B cell (primary cell): ENCODE results near the gene TSC22D2. TPM values are rescaled to one million over a fixed set of nuclear protein-coding genes. Genes with fewer than 3 reads are reported as not detected.

Experiments used
- ATAC-seq: fragments of 200-7000 bp; cut with Tn5 transposase; one replicate; pipeline ENCODE4 v1.10.0; 2021; ENCODE audit warnings: low read depth, mild to moderate bottlenecking, moderate number of reproducible peaks, moderate library complexity
- CTCF ChIA-PET: fragments of 350-600 bp; sonication (Branson Sonifier 250); formaldehyde crosslinking; loops from one replicate; lab custom pipeline; 2021; ENCODE audit warnings: antibody characterized with exemption, inconsistent platforms; lab: Charles Lee
- POLR2A ChIA-PET: fragments of 350-600 bp; sonication (Branson Sonifier 250); formaldehyde crosslinking; loops from one replicate; lab custom pipeline; 2021; ENCODE audit warnings: antibody characterized with exemption; lab: Charles Lee
- DNase-seq: peaks from one replicate; pipeline ENCODE4 v3.0.0; 2013
- H2AFZ ChIP-seq: 2 replicates; pipeline ENCODE4 v1.6.1; 2012; ENCODE audit warnings: mild to moderate bottlenecking, low read depth, low read length; ENCODE audit not compliant: insufficient read depth, poor library complexity, severe bottlenecking
- H3K27ac ChIP-seq, 2 donors: 1 replicate in 1 of 2; 2 replicates in 1 of 2; pipeline ENCODE4 v1.5.1; 2012 to 2013; ENCODE audit warnings: low read length in 2 of 2, mild to moderate bottlenecking in 2 of 2, moderate library complexity in 1 of 2
- H3K27me3 ChIP-seq, 4 experiments: fragments of 200-600 bp in 1 of 4; sonication (generic) in 1 of 4; replicated peaks in 1 of 4; 1 replicate in 2 of 4; 2 replicates in 2 of 4; pipeline versions ENCODE4 v1.6.1 to v1.7.0; 2013 to 2016; ENCODE audit warnings: low read length in 3 of 4, mild to moderate bottlenecking in 2 of 4, mixed read lengths in 1 of 4, moderate library complexity in 1 of 4; ENCODE audit not compliant: insufficient read depth in 4 of 4, control insufficient read depth in 3 of 4; ENCODE audit errors: control extremely low read depth in 1 of 4
- H3K36me3 ChIP-seq, 2 experiments: replicated peaks in 1 of 2; 1 replicate in 1 of 2; 2 replicates in 1 of 2; pipeline versions ENCODE4 v1.6.1 to v1.7.1; 2013; ENCODE audit warnings: low read length in 1 of 2; ENCODE audit not compliant: insufficient read depth in 2 of 2, control insufficient read depth in 1 of 2; ENCODE audit errors: control extremely low read depth in 1 of 2, extremely low read depth in 1 of 2
- H3K4me1 ChIP-seq, 2 donors: fragments of 200-600 bp in 1 of 2; sonication (generic) in 1 of 2; 1 replicate in 1 of 2; 2 replicates in 1 of 2; pipeline versions ENCODE4 v1.5.1 to v1.6.1; 2013 to 2017; ENCODE audit warnings: low read length in 2 of 2; ENCODE audit not compliant: control insufficient read depth in 2 of 2, insufficient read depth in 2 of 2
- H3K4me2 ChIP-seq: replicated peaks from 2 replicates; pipeline ENCODE3; 2012; ENCODE audit warnings: mild to moderate bottlenecking, low read depth, low read length; ENCODE audit not compliant: poor library complexity, severe bottlenecking
- H3K4me3 ChIP-seq, 5 experiments: fragments of 200-600 bp in 1 of 5; sonication (generic) in 1 of 5; 1 replicate in 3 of 5; 2 replicates in 2 of 5; pipeline versions ENCODE4 v1.5.1 to v1.7.0; 2011 to 2016; ENCODE audit warnings: low read length in 4 of 5, mild to moderate bottlenecking in 4 of 5, low read depth in 2 of 5, control low read depth in 1 of 5, moderate library complexity in 1 of 5; ENCODE audit not compliant: insufficient read depth in 1 of 5; ENCODE audit errors: control extremely low read depth in 1 of 5, extremely low read depth in 1 of 5
- H3K79me2 ChIP-seq: fragments of 200-600 bp; sonication (generic); one replicate; pipeline ENCODE4 v1.6.0; 2016; ENCODE audit warnings: low read length; ENCODE audit not compliant: control insufficient read depth, insufficient read depth
- H3K9ac ChIP-seq: fragments of 200-600 bp; sonication (generic); 2 replicates; pipeline ENCODE4 v1.6.1; 2017; ENCODE audit warnings: mild to moderate bottlenecking, low read length, moderate library complexity
- H3K9me3 ChIP-seq, 3 donors: one replicate each; pipeline versions ENCODE4 v1.6.1 to v1.7.1; 2013; ENCODE audit warnings: low read length in 2 of 3; ENCODE audit not compliant: control insufficient read depth in 2 of 3, insufficient read depth in 1 of 3; ENCODE audit errors: control extremely low read depth in 1 of 3
- H4K20me1 ChIP-seq: 2 replicates; pipeline ENCODE4 v1.6.0; 2012; ENCODE audit warnings: mild to moderate bottlenecking, low read length; ENCODE audit not compliant: insufficient read depth, control insufficient read depth, poor library complexity, severe bottlenecking
- H3K27ac Mint-ChIP-seq: one replicate; pipeline ENCODE4 v1.8.0; 2021; ENCODE audit warnings: mixed read lengths
- H3K27me3 Mint-ChIP-seq: one replicate; pipeline ENCODE4 v1.8.0; 2021; ENCODE audit warnings: mixed read lengths
- H3K4me1 Mint-ChIP-seq: one replicate; pipeline ENCODE4 v1.8.0; 2021; ENCODE audit warnings: mixed read lengths
- H3K4me3 Mint-ChIP-seq: one replicate; pipeline ENCODE4 v1.8.0; 2021; ENCODE audit warnings: mixed read lengths
- H3K9me3 Mint-ChIP-seq: one replicate; pipeline ENCODE4 v1.8.0; 2022; ENCODE audit warnings: mixed read lengths; ENCODE audit not compliant: insufficient read depth
- EZH2 ChIP-seq: IDR thresholded peaks from 2 replicates; pipeline ENCODE4 v1.6.1; 2012; ENCODE audit warnings: borderline replicate concordance, low read depth, mild to moderate bottlenecking, moderate library complexity, low read length; ENCODE audit not compliant: insufficient read depth, poor library complexity, severe bottlenecking
- WGBS: methylation state at CpG from one replicate; pipeline ENCODE4 v1.1.5; 2013; ENCODE audit warnings: missing lambda C conversion rate; ENCODE audit not compliant: insufficient coverage; 5-methylcytosine and 5-hydroxymethylcytosine counted together
- intact Hi-C: fragments of 100-400 bp; cut with micrococcal nuclease; formaldehyde crosslinking; loops from one replicate; pipeline ENCODE4 v1.10.0; 2022
- polyA plus RNA-seq: library from polyadenylated mRNA; depleted of rRNA; stranded (reverse); fragments of >200 nt; gene quantifications from 2 replicates; pipeline ENCODE4 v1.2.3, GENCODE V29; 2012
- total RNA-seq, 2 donors: library from RNA; stranded (reverse); fragments of 120-200 nt in 1 of 2; gene quantifications; 1 replicate in 1 of 2; 2 replicates in 1 of 2; pipeline versions ENCODE4 v1.2.3 to v1.2.4, GENCODE V29; 2013 to 2022
- TF ChIP-seq, protein P1 (sequence below): fragments of 200-600 bp; IDR thresholded peaks from one replicate; pipeline ENCODE4 v1.8.0; 2022; ENCODE audit warnings: antibody characterized with exemption, mild to moderate bottlenecking

Gene TSC22D2
- total and polyA plus RNA-seq, 2 donors (not counting 1 experiment from before 2014, with no cell fraction given), result 17.2 to 45.9 TPM

DNA sequence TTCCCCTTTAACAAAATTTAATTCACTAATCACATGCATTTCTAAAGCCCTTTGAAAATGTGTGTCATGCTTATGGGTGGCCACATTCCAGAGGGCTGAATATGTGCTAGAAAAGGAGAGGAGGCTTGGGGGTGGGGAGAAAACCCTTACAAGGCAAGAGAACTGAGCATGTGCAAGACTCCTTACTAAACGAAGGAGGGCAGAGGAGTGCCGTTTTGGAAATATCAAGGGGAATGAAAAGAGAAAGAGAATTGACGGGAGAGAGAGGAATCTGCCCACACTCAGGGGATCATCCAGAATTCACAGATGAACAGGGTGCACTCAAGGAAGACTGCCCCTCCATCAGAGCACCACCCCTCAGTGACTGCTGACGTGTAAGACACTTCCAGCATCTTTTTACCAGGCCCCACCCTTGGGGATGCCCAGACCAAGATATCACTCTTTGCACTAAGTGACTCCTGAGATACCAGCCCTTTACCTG lies 37.9 kb upstream of the TSC22D2 start:
- no peak overlapping the region for H2AFZ ChIP-seq
- peaks cover 16% of the 10 kb centered on the region for H3K4me1 Mint-ChIP-seq
- H4K20me1 ChIP-seq, result no peaks in the 10 kb centered on the region
- peaks cover 0 to 1% (median 0%) of the 10 kb centered on the region in 3 donors for H3K9me3 ChIP-seq
- no peaks in the 10 kb centered on the region for H3K36me3 ChIP-seq
- WGBS, result 90% methylated on average over 3 of the region's 4 CpGs
- H3K4me2 ChIP-seq, result no peak overlapping the region
- CTCF ChIA-PET, result no interaction called here
- no peak for TF ChIP-seq EZH2
- TF ChIP-seq, protein P1, sequence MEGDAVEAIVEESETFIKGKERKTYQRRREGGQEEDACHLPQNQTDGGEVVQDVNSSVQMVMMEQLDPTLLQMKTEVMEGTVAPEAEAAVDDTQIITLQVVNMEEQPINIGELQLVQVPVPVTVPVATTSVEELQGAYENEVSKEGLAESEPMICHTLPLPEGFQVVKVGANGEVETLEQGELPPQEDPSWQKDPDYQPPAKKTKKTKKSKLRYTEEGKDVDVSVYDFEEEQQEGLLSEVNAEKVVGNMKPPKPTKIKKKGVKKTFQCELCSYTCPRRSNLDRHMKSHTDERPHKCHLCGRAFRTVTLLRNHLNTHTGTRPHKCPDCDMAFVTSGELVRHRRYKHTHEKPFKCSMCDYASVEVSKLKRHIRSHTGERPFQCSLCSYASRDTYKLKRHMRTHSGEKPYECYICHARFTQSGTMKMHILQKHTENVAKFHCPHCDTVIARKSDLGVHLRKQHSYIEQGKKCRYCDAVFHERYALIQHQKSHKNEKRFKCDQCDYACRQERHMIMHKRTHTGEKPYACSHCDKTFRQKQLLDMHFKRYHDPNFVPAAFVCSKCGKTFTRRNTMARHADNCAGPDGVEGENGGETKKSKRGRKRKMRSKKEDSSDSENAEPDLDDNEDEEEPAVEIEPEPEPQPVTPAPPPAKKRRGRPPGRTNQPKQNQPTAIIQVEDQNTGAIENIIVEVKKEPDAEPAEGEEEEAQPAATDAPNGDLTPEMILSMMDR, result no peak
- no peak overlapping the region for H3K4me3 ChIP-seq
- H3K27me3 ChIP-seq, result no peaks in the 10 kb centered on the region
- POLR2A ChIA-PET, result no interaction called here
- ATAC-seq (no peak), DNase-seq (no peak)
- H3K4me1 ChIP-seq, result peaks cover 3 to 4% of the 10 kb centered on the region in 2 donors
- H3K4me3 Mint-ChIP-seq, result no peak overlapping the region
- intact Hi-C loops, result loop anchor here (5.0 kb wide), 1 partner anchor 37 kb away; the partner anchor contains the start of gene TSC22D2
- no peak overlapping the region for H3K9ac ChIP-seq
- no peaks in the 10 kb centered on the region for H3K27me3 Mint-ChIP-seq
- H3K9me3 Mint-ChIP-seq, result no peaks in the 10 kb centered on the region
- H3K27ac Mint-ChIP-seq, result no peak overlapping the region
- no peak overlapping the region for H3K27ac ChIP-seq
- no peaks in the 10 kb centered on the region for H3K79me2 ChIP-seq

DNA sequence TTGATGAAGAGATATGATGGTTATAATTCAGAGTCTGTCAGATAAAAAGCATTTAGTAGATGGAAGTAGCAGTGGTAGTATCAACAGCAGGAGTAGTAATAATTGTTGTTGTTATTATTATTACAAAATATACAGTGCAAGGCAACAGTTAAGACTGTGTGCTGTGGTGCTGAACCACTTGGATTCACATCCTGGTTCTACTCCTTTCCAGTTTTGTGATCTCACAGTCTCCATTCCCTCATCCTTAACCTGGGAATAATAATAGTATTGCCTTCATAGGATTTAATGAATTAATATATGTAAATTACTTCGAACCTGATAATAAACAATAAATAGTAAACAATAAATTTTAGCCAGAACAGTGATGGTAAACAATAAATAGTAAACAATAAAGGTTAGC lies 37.1 kb upstream of the TSC22D2 start:
- Histone ChIP-seq H3K27ac (no peak overlapping the region), H3K27me3 (no peaks in the 10 kb centered on the region), H3K36me3 (no peaks in the 10 kb centered on the region), H3K4me1 (peaks cover 3 to 4% of the 10 kb centered on the region in 2 donors), H2AFZ (no peak overlapping the region), H3K9me3 (peaks cover 0 to 1% (median 0%) of the 10 kb centered on the region in 3 donors), H3K9ac (no peak overlapping the region), H4K20me1 (no peaks in the 10 kb centered on the region), H3K79me2 (no peaks in the 10 kb centered on the region), H3K4me2 (no peak overlapping the region), H3K4me3 (no peak overlapping the region)
- ChIA-PET POLR2A (no interaction called here), CTCF (interaction anchor here (0.6 to 1.1 kb wide), 2 partner anchors 39 to 44 kb away, joined by 3 to 4 read pairs; no protein-coding TSS in a partner anchor)
- H3K27ac Mint-ChIP-seq, result no peak overlapping the region
- no peaks in the 10 kb centered on the region for H3K9me3 Mint-ChIP-seq
- peaks cover 16% of the 10 kb centered on the region for H3K4me1 Mint-ChIP-seq
- TF ChIP-seq, protein P1, result no peak
- TF ChIP-seq EZH2, result no peak
- intact Hi-C loops, result loop anchor here (5.0 kb wide), 1 partner anchor 36 kb away; the partner anchor contains the start of gene TSC22D2
- ATAC-seq (no peak), DNase-seq (no peak)
- no CpG with 5 or more reads among the region's 1 CpG for WGBS
- H3K27me3 Mint-ChIP-seq, result no peaks in the 10 kb centered on the region
- no peak overlapping the region for H3K4me3 Mint-ChIP-seq
